ENCODE data around the gene CLIC5. TPM values are rescaled to one million over a fixed set of nuclear protein-coding genes. Genes with fewer than 3 reads are reported as not detected.

CLIC5 gene
- total and polyA plus RNA-seq, 2 of the 8 experiments (the other 6 are each of a cell fraction or from before 2014, with no cell fraction given) = 0.12 to 0.15 TPM

- no peak for TF ChIP-seq CHD7 (IDR thresholded peaks at IDR 0.05; ENCODE audit: insufficient replicate concordance, low read length)
- TF ChIP-seq JUN (IDR thresholded peaks at IDR 0.05; ENCODE audit: low read depth, low read length) = no peak
- TF ChIP-seq USF2 (IDR thresholded peaks at IDR 0.05; ENCODE audit: low read length) = no peak
- no peak for TF ChIP-seq RAD21 (IDR thresholded peaks at IDR 0.05 in 1 of 2, conservative IDR thresholded peaks at IDR 0.05 in 1 of 2; ENCODE audit: low read depth in 2 of 2, low read length in 2 of 2)
- TF ChIP-seq SP4 (IDR thresholded peaks at IDR 0.05; ENCODE audit: low read length) = no peak
- no peak for TF ChIP-seq CHD1 (IDR thresholded peaks at IDR 0.05; ENCODE audit: low read depth, low read length)
- TF ChIP-seq GTF2F1 (IDR thresholded peaks at IDR 0.05; ENCODE audit: borderline replicate concordance, low read depth, low read length) = no peak
- TF ChIP-seq SUZ12 (IDR thresholded peaks at IDR 0.05; ENCODE audit: low read length) = no peak
- TF ChIP-seq CBX5 (IDR thresholded peaks at IDR 0.05; ENCODE audit: low read depth, low read length) = no peak
- no peak for TF ChIP-seq SP2 (IDR thresholded peaks at IDR 0.05; ENCODE audit: low read length)
Measured at GRCh38 chr6:45870531-45870930, 145.1 kb downstream of the CLIC5 start (continued).

Data from H1 (cell line).